GM03348 (cell line): ENCODE results near the gene NUB1.

Experiments used
- DNase-seq: peaks from one replicate; pipeline ENCODE4 v3.0.0; 2012; ENCODE audit warnings: low spot score

NUB1 gene

DNA sequence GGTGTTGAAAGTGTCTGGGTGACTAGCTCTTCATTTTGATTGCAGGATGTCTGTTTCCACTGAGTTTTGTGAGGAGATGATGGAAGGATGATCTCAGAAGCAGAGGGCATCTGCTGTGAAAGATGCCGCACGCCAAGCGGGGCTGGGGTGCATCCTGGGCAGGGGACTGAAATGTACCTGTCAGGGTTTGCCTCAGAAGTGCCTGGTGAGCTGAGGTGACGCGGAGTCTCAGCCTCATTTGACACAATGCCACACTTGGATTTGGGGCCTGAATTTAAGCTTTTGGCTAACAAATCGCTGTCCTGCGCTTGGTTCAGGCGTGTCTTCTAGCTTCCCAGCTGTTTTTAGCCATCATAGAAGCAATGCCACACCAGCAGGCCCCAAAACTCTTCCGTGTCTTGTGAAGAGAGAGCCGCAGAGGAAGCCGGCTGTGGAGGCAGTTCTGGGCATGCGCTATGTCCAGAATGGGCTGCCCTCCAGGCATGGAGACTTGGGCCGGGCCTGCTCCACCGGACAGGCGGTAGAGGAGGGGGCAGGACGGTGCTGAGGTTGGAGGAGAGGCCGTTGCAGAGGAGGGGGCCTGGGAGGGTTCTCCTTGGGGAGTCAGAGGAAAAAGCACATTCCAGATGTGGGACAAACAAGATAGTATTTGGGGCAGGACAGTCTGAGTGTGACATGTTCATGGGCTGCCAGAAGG lies 37.0 kb downstream of the NUB1 start:
- DNase-seq = no peak

- DNase-seq = no peak
Observed at GRCh38 chr7:151379193-151379520, 37.5 kb downstream of the NUB1 start.

DNA sequence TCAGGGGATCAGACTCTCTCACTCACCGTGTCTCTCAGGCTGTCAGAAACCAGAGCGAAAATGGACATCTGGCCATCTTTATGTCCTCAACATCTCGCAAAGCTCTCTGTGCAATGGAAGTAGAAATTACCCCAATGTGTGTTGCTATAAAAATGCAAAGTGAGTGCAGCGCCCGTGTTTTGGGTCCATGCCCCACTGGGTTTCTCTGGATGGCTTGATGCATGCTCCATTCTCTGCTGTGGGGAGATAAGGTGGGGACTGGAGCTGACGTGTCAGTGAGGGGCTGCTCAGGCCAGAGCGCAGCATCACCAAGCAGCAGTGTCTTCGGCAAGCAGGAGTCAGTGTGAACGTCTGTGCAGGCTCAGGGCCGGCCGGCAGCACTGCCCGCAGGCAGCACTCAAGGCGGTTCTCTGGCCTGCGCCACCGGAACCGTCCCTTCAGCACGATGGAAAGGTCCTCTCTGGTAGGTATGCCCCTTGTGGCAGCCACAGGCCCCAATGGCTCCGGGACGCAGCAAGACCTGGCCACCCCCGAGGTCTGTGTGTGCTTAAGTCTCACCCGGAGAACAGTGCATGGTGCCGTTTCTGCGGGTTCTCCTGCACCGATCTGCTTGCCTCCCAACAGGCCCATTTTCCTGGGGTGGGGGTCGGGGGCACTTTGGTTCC lies 38.1 kb downstream of the NUB1 start:
- DNase-seq = no peak

DNA sequence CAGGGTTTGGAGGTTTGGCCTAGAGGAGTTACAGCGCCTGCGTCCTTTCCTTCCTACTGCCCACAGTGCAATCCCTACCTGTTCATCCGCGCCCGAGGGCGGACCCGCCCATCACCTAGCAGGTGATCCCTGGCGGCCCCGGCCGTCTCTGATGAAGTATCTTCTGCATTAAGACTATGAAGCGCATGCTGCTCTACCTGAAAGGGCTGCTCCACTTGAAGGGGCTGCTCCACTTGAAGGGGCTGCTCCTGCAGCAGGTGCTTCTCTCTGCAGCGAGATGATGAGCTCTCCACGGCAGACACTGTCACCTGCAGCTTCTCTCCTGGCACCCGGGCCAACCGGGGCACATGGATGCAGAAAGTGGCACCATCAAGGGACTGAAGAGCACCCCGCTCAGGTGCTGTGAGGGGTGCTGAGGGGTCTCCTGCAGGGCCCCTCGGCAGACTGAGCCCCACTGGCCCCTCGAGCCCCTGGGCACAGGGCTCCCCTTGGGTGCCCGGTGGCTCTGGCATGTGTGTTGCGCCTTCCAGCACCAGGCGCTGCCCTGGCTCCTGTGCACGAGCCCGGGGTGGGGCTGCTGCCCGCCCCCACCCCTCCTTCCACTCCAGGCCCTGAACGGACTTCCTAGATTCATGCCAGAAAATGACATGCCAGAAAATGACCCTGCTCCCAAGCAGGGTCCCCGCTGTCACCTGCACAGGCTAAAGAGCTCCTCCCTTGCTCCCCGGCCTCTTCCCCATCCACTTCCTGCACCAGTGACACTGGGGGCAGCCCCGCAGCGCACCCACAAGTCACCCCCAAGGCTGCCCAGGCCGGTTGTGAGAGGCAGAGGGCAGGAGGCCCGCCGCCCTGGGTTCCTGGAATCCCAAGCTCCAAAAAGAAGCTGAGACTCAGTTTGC lies 38.8 kb downstream of the NUB1 start:
- DNase-seq = no peak

DNA sequence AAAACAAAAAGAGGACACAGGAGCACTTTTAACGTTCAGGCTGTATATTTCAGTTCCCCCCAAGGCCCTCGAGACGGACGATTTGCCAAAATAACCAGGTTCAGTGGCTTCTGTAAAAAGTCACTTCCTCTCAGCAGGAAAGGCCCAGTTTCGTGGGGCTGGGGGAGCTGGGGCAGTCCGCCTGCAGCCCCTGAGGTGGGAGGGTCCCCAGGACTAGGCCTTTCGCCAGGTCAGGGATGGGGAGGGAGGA lies 39.4 kb downstream of the NUB1 start:
- no peak for DNase-seq

DNA sequence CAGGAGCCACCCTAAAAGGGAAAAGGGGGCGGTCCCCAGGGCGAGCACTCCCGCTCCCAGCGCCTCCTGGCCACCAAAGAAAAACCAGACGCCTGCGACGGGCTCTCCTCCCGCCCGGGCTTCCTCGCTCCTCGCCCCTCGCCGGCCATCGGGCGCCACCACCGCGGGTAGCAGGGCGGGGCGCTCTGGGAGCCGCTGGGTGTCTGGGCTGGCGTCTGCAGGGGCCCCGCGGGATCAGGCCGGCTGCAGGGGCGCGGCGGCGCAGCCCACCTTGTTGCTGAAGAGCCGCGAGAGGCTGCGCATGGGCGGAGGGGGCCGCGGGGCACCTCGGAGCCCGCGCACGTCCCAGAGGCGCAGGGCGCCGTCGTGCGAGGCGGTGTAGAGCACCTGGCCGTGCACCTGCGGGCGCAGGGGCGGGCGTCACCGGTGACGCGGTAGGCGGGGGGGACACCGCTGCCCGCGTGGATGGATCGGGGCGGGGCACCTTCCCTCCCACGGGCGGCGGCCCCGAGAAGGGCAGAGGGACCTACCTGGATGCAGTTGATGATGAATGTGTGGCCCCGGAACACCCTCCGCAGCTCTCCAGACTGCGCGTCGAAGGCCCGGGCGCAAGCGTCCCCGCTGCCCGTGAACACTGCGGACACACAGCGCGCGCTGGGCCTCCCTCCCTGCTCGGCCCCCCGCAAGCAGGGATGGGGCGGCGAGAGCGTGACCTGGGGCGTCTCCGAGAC lies 39.9 kb downstream of the NUB1 start:
- DNase-seq = peak; percentile 54

- DNase-seq = no peak
Observed at GRCh38 chr7:151382079-151382885, 40.7 kb downstream of the NUB1 start.

DNA sequence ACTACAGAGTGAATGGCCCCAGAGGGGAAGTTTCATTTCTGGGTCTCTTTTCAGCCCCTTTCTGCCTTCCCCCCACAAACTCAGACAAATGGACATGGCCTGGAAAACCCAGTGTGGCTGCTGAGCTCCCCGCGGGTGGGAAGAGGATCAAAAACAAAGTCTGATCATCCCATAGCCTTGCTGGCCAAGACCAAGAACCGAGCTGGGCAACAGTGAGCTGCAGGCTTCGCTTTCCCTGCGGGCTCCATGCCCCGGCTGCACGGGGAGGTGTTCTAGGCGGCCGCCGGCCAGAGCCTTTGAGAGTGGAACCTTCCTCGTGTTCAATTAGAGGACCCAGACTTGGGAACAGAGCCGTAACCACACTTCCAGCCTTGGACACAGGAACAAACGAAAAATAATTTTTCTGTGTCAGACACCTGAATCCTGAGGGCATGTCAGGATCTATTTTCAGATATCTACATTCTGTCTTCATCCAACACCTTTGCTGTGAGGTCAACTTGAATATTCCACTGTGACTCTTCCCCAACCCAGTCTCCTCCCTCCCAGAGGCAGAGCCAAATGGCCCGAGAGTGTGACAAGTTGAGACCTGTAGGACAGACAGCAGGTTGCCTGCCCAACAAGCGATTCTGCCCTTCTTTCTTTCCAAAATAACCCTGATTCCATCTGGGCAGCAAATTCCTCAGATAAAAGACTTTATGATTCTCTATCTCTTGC lies 42.2 kb downstream of the NUB1 start:
- DNase-seq = no peak

GRCh38 chr7:151384352-151384697 lies 42.7 kb downstream of the NUB1 start:
- no peak for DNase-seq

DNA sequence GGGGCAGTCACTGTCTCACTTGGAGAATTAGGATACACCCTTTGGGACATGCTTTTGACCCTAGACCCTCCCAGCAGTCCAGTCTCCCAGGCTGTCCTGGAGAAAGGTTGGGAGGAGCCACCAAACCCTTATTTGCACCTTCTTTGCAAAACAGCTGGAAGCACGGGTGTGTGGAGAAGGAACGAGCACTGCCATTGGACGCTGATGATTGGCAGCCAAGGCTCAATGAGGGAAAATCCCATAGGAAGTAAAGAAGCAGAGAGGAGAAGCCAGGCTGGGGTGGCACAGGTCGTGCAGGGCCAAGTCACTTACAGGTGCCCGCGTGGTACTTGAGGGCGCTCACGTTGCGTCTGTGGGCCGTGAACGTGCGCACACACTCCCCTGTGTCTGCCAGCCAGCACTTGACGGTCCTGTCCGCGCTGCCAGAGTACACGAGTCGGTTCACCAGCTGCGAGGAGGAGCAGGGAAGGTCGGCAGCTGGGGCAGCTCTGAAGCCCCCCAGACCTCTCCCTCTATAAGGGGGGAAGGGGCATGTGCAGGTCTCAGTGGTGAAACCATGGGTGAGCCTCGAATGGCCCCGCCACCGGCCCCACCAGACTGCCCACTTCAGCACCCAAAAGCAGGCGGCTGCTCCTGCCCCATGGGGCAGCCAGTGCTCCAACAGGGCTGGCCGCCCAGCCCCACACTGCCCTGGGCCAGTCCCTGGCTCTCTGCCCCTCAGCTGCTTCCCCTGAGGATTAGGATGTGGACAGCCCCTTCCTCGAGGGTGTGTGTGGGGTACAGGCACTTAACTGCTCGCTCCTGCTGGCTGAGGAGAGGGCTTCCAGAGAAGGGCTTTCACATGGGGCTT lies 43.4 kb downstream of the NUB1 start:
- DNase-seq = no peak

DNA sequence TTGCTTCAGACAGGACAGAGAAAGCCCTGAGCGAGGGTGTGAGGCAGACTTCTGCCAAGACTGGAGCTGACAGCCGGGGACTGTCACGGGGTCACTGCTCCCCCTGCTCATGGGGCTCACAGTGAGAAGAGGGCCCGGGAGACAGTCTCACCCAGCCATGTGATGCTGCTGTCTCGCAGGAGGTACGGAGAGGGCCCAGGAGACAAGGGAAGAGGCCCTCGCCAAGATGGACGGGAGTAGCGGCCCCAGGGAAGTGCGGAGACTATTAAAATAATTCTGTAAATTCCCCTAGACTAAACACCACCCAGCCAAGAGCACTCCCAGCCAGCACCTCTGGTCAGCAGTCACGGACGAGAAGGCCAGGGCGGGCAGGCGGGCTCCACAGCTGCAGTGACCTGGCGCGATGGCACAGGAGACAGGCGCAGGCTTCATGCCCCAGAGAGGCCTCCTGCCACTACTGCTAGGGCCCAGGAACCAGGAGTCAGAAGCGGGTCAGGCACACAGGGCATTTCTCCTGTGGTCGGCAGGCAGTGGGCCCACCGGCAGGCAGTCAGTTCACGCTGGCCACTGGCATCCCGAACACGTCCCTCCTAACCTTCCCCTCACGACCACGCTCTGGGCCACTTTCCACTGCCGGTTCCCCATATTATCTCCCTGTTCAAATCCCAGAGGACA lies 44.2 kb downstream of the NUB1 start:
- no peak for DNase-seq

GRCh38 chr7:151386301-151387160 lies 44.9 kb downstream of the NUB1 start:
- no peak for DNase-seq

DNA sequence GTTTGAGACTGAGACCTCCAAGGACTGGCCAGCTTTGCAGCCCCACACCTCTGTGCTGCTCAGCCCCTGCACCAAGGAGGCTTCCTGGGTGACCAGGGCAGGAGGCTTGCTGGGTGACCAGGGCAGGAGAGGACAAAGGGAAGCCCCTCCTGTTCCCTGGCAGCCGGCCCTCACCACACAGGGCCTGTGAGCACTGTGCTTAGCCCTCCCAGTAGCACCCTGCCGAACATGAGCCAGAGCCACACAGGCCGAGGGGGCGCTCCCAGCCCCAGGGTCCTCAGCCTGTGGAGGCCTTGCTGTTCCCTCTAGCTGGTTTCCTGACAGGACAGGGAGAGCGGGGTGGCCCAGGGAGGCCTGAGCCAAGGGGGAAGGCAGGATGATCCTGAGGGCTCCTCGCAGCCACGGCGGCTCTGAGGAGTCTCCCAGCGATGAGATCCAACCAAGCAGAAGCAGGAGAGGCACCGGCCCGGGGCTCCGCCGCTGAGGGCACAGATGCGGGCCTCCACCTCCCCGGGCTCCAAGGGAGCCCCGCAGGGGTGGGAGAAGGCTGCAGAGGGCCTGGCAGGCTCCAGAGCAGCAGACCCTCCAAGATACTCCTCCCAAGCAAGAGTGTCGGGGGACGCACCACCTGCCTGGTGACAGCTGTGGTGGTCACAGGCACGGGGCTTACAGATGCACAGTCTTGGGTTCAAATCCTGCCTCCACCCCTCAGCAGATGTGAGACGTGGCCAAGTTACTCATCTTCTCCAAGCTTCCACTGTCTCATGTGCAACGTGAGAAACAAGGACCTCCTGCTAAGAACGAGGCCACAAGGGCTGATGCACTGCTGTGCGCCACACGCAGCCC lies 45.8 kb downstream of the NUB1 start:
- no peak for DNase-seq

DNA sequence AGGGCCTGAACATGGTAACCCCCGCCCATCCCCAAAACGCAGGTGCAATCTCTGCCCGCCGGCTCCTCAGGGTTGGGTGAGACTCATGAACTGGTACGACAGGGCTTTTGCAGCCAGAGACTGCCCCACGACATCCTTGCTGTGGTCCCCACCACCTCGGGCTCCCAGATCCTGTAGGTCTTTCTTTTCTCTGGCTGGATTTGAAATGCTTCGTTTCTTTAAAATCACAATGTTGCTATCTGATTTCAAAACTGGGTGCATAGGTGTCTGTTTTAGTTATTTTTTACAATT lies 46.3 kb downstream of the NUB1 start:
- no peak for DNase-seq

DNA sequence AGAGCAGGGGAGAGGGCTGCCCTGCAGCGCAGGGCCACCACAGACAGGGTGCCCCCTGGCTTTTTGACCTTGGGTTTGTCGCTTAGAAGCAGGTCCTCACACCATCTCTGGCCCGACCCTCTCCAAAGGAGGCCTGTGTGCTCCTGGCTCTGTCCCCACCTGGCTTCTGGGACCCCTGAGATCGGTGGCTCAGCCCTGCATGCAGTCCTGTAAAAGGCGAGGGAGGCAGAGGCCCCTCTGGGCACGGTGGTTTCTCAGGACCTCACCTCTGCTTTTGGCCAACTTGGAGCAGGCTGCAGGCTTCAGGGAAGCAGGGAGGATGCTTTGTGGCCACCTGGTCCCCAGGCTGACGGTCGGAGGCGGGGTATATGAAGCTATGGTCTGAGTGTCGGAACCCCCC lies 46.8 kb downstream of the NUB1 start:
- DNase-seq = no peak

DNA sequence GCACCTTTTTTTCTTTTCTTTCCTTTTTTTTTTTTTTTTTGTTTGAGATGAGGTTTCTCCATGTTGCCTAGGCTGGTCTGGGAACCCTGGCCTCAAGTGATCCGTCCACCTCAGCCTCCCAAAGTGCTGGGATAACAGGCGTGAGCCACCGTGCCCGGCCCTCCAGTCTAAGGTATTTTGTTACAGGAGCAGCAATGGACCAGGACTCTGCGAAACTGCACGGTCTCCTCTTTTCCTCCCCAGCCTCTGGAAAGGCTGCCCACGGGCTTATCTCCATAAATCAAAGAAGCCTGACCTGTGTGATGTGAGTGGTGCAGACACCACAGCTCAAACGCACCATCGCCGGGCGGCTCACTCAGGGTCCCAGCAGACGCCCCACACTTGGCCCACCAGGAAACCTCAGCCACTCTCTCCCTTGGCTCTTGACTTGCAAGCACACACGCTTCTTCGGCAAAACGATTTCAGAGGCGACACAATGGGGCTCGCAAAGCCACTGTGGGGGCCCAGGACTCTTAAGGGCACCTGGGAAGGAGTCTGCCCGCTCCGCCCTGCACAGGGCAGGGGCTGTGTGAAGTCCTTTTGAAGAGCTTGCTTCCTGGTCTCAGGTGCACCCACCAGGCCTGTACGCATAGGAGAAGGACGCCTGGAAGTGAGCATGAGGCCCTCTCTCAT lies 47.6 kb downstream of the NUB1 start:
- no peak for DNase-seq

- DNase-seq = no peak
Observed at GRCh38 chr7:151389768-151390597, 48.4 kb downstream of the NUB1 start.
